Stimulated activated CD8-positive, alpha-beta memory T cell treated with anti-CD3 and anti-CD28 coated beads, Interleukin-7, amount 100 ng/mL, for 48 hours (primary cell): ENCODE results near the gene CMKLR1.

ENCODE experiments used
- DNase-seq, 2 donors: peaks; one replicate each; pipeline ENCODE4 v3.0.0-alpha.2; 2020; ENCODE audit warnings: low read depth in 1 of 2; ENCODE audit errors: extremely low read depth in 1 of 2

The CMKLR1 gene

GRCh38 chr12:108317308-108318234, 21.5 kb downstream of the CMKLR1 start:
- no peak for DNase-seq

- DNase-seq = no peak
Measured at GRCh38 chr12:108316176-108317086, 22.7 kb downstream of the CMKLR1 start.

- no peak for DNase-seq
Measured at GRCh38 chr12:108315486-108316105, 23.5 kb downstream of the CMKLR1 start.

- no peak for DNase-seq
Measured at GRCh38 chr12:108313606-108314351, 25.3 kb downstream of the CMKLR1 start.

GRCh38 chr12:108313241-108313605, 25.9 kb downstream of the CMKLR1 start:
- no peak for DNase-seq

GRCh38 chr12:108312693-108313189, 26.4 kb downstream of the CMKLR1 start:
- no peak for DNase-seq

GRCh38 chr12:108312073-108312659, 26.9 kb downstream of the CMKLR1 start:
- DNase-seq = no peak

GRCh38 chr12:108311605-108312004, 27.5 kb downstream of the CMKLR1 start:
- no peak for DNase-seq

- no peak for DNase-seq
Measured at GRCh38 chr12:108310489-108310888, 28.6 kb downstream of the CMKLR1 start.

- no peak for DNase-seq
Measured at GRCh38 chr12:108309674-108310312, 29.3 kb downstream of the CMKLR1 start.

GRCh38 chr12:108308395-108309085, 30.6 kb downstream of the CMKLR1 start:
- DNase-seq = no peak

GRCh38 chr12:108307006-108307405, 32.1 kb downstream of the CMKLR1 start:
- DNase-seq = no peak

- DNase-seq = no peak
Measured at GRCh38 chr12:108306506-108306905, 32.6 kb downstream of the CMKLR1 start.

- no peak for DNase-seq
Measured at GRCh38 chr12:108305991-108306501, 33.1 kb downstream of the CMKLR1 start.

GRCh38 chr12:108305520-108305919, 33.6 kb downstream of the CMKLR1 start:
- DNase-seq = peak in 1 of 2 donors; percentile 6

- no peak for DNase-seq
Measured at GRCh38 chr12:108304633-108305032, 34.5 kb downstream of the CMKLR1 start.

- DNase-seq = no peak
Measured at GRCh38 chr12:108303703-108304102, 35.4 kb downstream of the CMKLR1 start.

GRCh38 chr12:108302403-108303311, 36.5 kb downstream of the CMKLR1 start:
- no peak for DNase-seq
